Limb (tissue), 2 donors: ENCODE data around the gene ZGRF1.
A peak's percentile ranks its signal among the peaks of the same experiment; 100 is the strongest.
"Not testable (repeated sequence)": the region's sequence is repeated elsewhere in the genome, so short reads cannot be mapped to it uniquely, and the experiment has no call there.

ENCODE experiments used
- DNase-seq, 2 donors: peaks; one replicate each; pipeline ENCODE4 v3.0.0-alpha.2; 2016; ENCODE audit errors: extremely low spot score in 2 of 2

ZGRF1 gene

DNA sequence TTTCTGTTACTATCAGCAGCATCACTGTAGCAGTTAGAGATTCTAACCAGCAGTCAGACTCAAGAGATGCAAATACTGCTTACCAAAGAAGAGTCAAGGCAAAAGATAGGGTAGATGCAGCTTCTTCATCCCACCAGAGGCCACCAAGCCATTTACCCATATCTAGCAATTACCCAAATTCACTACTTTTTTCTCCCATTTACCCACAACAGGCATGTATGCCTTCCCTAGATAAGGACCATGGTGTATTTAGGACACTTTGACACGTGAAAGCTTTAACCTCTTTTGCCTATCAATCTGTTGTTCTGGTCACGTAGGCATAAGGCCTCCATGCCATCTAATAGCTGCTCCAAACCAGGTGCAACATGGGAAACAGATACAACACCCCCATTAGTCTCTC is 5.8 kb upstream of the ZGRF1 start:
- DNase-seq, result no peak

DNA sequence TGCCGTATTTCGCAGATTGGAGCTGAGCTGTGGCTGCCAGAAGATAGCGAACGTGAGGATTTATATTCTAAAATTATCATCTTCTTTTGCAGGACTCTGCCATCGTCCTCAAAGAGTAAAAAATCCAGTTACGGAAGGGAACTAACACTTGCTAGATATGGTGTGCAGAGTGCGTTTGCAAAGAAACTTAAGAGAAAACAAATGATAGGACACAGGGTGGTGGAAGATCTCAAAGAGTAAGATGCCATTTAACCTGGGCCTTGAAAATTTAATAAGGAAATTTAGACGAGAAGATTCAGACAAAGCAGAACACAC is 800 bp upstream of the ZGRF1 start:
- no peak for DNase-seq

DNA sequence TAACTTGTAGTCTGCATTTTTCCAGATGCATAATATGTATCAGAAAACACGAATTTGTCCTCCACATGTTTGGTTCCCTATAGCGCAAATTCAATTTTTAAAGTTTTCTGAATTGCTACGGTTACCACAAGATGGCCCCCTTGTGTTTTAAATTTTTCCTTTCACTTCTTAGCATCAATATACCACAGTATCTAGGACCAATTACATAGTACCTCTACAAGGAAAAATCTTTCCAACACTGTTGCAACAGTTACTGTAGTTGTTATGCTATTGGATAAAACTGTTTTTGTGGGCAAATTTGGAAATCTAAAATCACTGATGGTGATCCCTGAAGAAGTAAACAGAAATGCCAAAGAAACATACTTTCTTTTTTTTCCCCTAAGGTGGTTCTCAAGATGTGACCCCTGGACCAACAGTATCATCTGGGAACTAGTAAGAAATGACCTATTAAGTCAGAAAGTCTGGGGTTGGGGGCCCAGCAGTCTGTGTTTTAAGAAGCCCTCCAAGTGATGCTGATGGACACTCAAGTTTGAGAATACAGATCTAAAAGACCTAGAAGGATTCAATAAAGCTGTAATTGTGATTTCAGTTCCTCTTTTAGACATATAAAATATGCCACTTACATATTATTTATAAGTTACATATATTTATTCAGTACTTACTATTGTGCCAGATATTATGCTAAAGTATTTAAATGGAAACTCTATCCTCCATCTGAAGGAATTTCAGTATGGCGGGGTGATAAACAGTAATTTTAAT is 3.1 kb downstream of the ZGRF1 start:
- DNase-seq, result peak in 1 of 2 donors; percentile 47

DNA sequence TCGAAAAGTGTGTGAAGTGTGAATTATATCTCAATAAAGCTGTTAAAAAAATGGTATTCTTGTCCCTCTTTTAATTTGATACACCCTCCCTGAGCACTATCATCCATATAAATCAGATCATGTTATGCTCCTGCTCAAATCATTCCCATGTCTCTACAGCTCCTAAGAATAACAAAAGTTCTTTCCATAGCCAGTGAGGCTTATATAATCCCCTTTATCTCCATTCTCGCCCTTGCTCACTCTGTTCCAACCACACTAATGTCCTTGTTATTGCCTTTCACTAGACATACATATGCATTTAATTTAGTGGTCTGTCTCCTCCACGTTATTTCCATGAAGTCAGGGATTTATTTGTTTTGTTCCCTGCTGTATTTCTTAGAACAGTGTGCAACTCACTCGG is 10.5 kb downstream of the ZGRF1 start:
- DNase-seq, result no peak

DNA sequence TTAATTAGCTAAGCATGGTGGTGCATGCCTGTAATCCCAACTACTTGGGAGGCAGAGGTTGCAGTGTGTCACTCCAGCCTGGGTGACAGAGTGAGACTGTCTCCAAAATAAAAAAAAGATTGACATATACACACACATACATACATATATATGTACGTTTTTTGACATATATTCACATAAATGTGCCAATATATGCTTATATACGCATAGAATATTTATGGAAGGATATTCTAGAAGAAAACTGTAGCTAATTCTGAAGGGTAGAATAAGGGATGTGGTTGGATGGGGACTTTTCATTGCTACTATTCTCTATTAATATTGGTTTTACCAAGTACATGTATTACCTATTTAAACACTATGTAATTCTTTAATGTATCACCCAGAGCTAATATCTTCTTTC is 19.7 kb downstream of the ZGRF1 start:
- DNase-seq, result no peak

DNA sequence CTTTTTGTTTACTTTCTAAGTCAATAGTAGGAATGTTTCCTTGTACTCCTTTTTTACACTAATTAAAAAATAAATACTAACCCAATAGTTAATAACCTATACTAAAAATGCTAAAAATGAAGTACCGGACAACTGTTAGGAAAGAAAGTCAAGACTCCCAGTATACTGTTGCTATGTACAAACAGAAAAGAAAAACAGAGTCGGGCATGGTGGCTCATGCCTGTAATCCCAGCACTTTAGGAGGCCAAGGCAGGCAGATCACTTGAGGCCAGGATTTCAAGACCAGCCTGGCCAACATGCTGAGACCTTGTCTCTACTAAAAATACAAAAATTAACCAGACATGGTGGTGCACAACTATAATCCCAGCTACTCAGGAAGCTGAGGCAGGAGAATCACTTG is 23.9 kb downstream of the ZGRF1 start:
- DNase-seq, result not testable (repeated sequence)

DNA sequence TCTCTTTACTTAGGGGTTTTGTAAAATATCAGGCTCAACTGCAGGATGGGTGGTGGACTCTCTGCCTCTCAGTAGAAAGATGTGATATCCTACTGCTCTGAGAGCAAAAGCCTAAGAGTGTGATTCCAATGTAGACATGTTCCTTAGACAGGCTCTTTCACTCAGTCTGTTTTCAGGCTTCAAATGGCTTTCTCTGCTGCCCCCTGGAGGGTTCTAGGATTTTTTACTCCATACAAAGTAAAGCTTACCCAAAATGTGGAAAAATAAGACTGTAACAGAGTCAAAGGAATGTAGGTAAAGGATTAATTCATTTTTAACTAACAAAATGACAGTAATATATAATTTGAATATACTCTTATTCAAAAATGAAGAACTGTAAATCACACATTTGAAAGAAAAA is 32.1 kb downstream of the ZGRF1 start:
- DNase-seq, result peak; percentile 51 to 62

DNA sequence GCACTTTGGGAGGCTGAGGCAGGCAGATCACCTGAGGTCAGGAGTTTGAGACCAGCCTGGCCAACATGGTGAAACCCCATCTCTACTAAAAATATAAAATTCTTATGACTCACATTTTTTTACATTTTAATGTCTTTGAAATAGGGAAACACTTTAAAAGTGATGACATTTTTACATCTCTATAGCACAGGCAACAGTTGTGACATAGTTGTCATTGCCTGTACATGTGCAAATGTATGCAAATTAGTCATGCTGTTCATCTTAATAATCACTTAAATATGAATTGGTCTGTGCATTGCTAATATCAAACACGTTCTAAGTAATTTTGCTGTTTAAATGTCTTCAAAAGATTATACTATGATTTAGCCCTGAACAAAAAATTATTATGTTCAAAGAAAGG is 41.7 kb downstream of the ZGRF1 start:
- DNase-seq, result no peak

DNA sequence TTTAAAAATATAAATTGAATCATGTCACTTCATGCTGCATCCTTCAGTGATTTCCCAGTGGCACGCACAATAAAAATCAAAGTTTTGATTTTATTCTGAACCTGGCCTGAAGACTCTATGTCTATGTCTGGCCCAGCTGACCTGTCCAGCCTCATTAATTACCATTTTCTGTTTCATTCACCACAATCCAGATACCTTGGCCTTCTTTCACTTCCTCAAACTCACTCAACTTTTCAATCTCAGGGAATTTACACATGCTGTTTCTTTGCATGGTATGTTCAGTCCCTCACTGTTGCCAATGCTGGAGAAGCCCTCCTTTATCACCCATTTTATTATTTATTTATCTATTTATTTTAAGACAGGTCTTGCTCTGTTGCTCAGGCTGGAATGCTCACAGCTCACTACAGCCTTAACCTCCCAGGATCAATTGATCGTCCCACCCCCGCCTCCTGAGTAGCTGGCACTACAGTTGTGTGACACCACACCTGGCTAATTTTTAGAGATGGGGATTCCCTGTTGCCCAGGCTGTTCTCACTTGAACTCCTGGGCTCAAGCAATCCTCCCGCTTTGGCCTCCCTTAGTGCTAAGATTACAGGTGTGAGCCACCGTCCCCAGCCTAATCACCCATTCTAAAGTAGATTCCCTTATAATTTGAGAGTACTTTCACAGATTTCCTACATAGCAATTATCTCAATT is 43.1 kb downstream of the ZGRF1 start:
- no peak for DNase-seq

DNA sequence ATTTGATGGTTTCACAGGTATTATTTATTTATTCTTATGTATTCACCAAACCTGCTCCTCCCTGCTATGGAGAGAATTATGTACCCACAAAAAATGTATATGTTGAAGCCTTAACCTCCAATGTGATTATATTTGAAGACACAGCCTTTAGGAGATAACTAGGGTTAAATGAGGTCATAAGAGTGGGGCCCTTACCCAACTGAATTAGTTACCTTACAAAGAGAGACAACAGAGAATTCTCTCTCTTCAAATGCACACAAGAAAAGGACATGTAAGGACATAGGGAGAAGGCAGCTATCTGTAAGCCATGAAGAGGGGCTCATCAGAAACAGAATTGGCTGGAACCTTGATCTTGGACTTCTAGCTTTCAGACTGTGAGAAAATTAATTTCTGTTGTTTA is 44.0 kb downstream of the ZGRF1 start:
- DNase-seq, result no peak

DNA sequence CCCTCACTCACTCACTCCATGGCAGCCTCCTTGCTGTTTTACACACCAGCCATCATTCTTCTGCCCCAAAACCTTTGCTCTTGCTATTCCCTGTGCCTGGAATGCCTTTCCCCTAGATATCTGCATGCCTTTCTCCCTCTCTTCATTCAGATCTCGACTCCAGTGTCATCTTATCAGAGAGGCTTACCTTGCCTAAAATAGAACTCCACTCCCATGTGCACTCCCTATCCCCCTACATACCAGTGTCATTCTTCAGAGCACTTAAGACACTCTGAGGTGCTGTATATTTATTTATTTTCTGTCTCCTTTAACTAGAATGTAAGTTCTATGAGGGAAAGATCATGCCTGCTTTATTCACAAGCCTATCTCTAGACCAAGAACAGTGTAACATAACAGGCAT is 45.1 kb downstream of the ZGRF1 start:
- DNase-seq, result no peak

DNA sequence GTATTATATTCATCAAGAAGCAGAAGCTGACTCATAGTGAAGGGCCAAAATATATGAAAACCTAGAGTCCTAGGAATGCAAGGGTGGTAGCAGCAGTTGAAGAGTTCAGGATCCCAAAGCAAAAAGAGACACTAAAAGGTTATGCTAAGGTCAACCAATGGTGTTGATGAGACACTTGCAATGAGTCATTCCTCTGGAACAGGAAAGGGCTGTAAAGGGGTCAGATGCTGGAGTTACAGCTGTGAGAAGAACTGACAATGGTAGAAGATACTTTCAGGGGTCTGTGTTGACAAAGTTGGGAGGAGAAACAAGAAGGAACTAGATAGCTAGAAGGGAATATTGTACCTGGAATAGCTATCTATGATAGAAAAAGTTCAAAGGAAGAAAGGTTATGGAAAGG is 47.5 kb downstream of the ZGRF1 start:
- DNase-seq, result no peak

DNA sequence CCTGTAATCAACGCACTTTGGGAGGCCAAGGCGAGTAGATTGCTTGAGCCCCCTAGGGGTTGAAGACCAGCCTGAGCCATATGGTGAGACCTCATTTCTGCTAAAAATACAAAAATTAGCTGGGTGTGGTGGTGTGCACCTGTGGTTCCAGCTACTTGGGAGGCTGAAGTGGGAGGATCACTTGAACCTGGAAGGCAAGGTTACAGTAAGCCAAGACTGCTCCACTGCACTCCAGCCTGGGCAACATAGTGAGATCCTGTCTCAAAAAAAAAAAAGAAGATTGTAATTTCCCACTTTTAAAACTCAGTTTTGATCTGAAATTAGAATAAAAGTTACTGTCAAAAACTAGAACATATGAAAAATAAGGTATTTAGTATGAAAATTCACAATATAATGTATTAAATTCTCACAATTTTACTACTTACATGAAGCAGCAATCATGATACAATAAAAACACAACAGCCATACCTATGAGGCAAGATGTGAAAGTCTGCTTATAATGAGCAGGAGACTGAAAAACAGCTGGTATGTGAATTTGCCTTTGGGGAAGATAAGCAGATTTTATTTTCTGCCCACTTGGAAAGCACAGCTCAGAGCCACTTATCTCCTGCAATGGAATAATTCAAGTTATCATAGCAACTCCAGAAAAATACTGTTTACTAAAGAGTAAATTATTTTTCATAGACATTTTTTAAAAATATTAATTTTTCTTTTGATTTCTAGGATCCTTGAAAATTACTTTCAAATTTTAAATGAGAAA is 50.6 kb downstream of the ZGRF1 start:
- DNase-seq, result no peak

DNA sequence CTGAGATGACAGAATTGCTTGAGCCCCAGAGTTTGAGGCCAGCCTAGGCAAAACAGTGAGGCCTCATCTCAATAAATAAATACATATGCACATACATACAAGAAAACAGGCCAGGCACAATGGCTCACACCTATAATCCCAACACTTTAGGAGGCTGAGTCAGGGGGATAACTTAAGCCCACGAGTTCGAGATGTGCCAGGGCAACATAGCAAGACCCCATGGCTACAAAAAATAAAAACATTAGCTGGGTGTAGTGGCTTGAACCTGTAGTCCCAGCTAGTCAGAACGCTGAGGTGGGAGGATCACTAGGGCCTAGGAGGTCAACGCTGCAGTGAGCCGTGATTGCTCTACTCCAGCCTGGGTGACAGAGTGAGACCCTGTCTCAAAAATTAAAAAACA is 69.2 kb downstream of the ZGRF1 start:
- no peak for DNase-seq

DNA sequence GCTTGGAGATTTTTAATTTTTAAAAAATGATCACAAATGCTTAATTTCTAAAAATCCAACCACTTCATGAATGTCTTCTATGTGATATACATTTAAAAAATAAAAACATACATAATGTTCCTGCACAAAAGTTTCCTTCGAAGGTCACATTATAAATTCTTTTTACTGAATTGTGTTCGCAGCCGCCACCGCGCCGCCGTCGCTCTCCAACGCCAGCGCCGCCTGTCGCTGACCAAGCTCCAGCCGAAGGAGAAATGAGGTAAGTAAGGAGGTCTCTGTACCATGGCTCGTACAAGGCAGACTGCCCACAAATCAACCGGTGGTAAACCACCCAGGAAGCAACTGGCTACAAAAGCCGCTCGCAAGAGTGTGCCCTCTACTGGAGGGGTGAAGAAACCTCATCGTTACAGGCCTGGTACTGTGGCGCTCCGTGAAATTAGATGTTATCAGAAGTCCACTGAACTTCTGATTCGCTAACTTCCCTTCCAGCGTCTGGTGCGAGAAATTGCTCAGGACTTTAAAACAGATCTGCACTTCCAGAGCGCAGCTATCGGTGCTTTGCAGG is 71.9 kb downstream of the ZGRF1 start:
- DNase-seq, result no peak

DNA sequence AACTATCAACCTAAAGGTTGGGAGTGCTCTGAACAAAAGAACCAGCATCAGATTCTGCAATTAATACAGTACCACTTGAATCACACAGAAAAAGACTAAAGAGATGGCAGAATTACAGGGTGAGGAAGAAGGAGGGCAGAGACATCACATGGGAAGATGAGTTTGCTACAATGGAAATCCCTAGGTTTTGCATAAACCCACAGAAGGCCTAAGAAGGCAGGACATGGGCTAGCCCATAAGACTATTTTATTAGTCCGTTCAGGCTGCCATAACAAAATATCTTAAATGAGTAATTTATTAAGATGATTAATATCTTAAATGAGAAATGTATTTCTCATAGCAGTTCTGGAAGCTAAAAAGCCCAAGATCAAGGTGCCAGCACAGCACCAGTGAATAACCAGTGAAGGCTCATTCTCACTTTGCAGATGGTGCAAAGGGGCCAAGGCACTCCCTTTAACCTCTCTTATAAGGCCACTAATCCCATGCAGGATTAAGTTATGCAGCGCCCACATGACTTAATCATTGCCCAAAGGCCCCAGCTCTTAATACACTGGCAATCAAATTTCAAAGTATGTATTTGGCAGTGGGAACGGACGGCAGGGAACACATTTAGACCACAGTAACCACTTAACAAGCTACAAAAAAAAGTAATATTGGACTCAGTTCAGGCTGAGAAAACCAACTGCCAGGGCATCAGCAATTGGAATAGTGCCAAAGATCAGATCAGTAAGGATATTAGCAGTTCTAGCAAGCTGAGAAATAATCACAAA is 73.1 kb downstream of the ZGRF1 start:
- no peak for DNase-seq

DNA sequence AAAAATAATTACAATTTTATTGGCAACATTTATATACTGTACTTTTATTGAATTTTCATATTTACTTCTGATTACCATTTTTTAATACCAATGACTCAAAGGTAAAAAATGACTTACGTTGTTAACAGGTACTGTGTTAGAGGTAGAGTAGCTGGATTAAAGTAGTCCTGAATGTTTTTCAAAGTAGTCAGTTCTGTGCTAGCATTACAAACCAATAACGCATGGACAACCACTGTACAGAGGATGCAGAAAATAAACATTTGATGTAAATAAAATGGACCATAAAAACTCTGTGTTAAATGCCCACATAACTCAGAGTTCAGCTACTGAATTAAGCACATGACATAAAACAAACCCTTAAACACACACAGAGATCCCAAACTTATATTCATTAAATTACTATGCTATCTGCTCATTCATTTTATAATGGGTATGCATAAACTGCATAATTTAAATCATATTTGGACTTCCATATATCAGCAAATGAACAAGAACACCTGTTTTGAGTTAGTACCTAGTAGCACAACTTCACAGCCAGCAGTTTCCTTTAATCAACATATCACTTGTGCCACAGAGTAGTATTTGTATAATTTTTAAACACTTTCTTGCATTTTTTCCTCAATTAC is 74.3 kb downstream of the ZGRF1 start:
- no peak for DNase-seq

DNA sequence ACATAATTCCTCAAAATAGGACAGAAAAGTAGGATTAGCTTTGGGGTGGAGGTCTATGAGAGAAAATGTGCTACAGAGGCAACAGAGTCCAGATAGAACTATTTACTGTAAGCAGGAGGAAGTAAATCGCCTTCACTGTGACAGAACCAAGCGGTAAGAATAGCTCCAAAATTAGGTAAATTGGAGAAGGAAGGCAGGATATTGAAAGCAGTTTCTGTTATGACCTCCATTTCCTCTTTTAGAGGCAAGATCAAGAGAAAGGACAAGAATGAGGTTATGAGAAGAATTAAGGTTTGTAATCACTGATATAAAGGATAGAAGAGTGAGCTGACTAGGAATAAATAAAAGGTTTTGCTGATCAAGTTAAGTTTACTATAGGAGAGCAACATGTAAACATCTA is 76.6 kb downstream of the ZGRF1 start:
- DNase-seq, result no peak

DNA sequence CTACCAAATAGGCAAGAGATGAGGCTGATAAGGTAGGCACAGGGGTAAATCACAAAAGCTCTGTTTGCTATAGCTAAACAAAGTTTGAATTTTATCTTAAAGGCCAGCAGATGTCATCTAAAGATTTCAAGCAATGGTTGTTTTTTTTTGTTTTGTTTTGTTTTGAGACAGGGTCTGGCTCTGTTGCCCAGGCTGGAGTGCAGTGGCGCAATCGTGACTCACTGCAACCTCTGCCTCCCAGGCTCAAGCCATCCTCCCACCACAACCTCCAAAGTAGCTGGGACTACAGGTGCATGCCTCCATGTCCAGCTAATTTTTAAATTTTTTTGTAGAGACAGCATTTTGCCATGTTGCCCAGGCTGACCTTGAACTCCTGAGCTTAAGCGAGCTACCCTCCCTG is 77.7 kb downstream of the ZGRF1 start:
- DNase-seq, result no peak

DNA sequence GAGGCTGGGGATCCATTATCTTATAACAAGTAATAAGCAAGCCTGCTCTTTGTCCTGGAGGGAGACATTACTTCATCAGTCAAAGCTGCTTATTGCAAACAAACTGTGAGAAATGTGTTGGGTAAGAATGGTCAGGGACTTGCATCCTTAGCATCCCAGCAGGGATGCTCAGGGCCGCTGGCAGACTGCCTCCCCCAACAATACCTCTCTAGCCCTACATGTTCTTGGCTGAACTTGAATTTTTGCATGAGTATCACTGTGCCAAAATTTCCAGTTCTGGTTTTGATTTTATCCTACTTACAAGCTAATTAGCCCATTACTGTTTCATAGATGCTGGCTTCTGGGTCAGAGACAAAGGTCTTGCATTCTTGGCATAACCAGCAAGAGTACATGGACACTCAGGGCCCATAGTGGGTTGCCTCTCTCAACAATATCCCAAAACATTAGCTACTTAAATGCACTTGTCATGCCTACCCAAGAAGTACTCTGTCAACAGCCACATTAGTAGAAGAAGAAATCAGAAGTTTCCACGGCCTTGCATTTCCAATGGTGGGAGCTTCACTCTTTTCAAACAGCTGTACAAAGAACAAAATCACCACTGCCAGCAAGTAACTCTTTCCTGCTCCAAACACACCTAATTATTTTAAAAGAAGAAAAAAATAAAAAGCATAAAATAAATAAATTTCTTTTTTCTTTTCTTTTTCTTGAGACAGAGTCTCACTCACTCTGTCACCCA is 78.9 kb downstream of the ZGRF1 start:
- DNase-seq, result no peak
